GM23338 (cell line): ENCODE data around the gene ZFC3H1. TPM values are rescaled to one million over a fixed set of nuclear protein-coding genes. Genes with fewer than 3 reads are reported as not detected.

Experiments used
- ATAC-seq: fragments of 200-7000 bp; cut with Tn5 transposase; 3 replicates; pipeline ENCODE4 v1.9.1; 2020
- DNase-seq: peaks from one replicate; pipeline ENCODE4 v3.0.0-alpha.2; 2015; ENCODE audit warnings: low spot score
- H2AFZ ChIP-seq: fragments of 200-600 bp; sonication (generic); 2 replicates; pipeline ENCODE4 v1.8.0; 2016; ENCODE audit warnings: antibody characterized with exemption, mild to moderate bottlenecking, moderate library complexity
- H3F3A ChIP-seq: fragments of 200-600 bp; sonication (generic); replicated peaks from 2 replicates; pipeline ENCODE4 v1.8.0; 2017; ENCODE audit warnings: antibody characterized with exemption, mixed run types, low read depth
- H3K27ac ChIP-seq: fragments of 200-600 bp; sonication (generic); 2 replicates; pipeline ENCODE4 v1.6.1; 2016; ENCODE audit warnings: low read depth
- H3K27me3 ChIP-seq: fragments of 200-600 bp; sonication (generic); 2 replicates; pipeline ENCODE4 v1.8.0; 2016; ENCODE audit warnings: mild to moderate bottlenecking, mixed run types, moderate library complexity; ENCODE audit not compliant: insufficient read depth
- H3K36me3 ChIP-seq: fragments of 200-600 bp; sonication (generic); 2 replicates; pipeline ENCODE4 v1.8.0; 2016; ENCODE audit warnings: mild to moderate bottlenecking; ENCODE audit not compliant: insufficient read depth
- H3K4me1 ChIP-seq: fragments of 200-600 bp; sonication (generic); 2 replicates; pipeline ENCODE4 v1.8.0; 2016; ENCODE audit warnings: mild to moderate bottlenecking, moderate library complexity; ENCODE audit not compliant: insufficient read depth
- H3K4me2 ChIP-seq: fragments of 200-600 bp; sonication (generic); 2 replicates; pipeline ENCODE4 v1.7.1; 2017; ENCODE audit warnings: mixed run types
- H3K4me3 ChIP-seq: fragments of 200-600 bp; sonication (generic); 2 replicates; pipeline ENCODE4 v1.6.1; 2016; ENCODE audit warnings: mixed run types
- H3K79me2 ChIP-seq: fragments of 200-600 bp; sonication (generic); replicated peaks from 2 replicates; pipeline ENCODE4 v1.8.0; 2017; ENCODE audit warnings: mild to moderate bottlenecking; ENCODE audit not compliant: insufficient read depth
- H3K9me2 ChIP-seq: fragments of 200-600 bp; sonication (generic); 2 replicates; pipeline ENCODE4 v1.8.0; 2017; ENCODE audit not compliant: insufficient read depth
- H4K20me1 ChIP-seq: fragments of 200-600 bp; sonication (generic); replicated peaks from 2 replicates; pipeline ENCODE4 v1.8.0; 2017; ENCODE audit warnings: mild to moderate bottlenecking; ENCODE audit not compliant: insufficient read depth
- H3K27ac Mint-ChIP-seq: 2 replicates; pipeline ENCODE4 v1.8.0; 2020; ENCODE audit warnings: inconsistent platforms, mild to moderate bottlenecking, moderate library complexity, mixed read lengths
- H3K27me3 Mint-ChIP-seq: 3 replicates; pipeline ENCODE4 v1.8.0; 2022; ENCODE audit warnings: low read depth, mild to moderate bottlenecking, moderate library complexity, mixed read lengths, inconsistent platforms; ENCODE audit not compliant: insufficient read depth, poor library complexity
- H3K36me3 Mint-ChIP-seq: 3 replicates; pipeline ENCODE4 v1.8.0; 2021; ENCODE audit warnings: low read depth, mild to moderate bottlenecking, inconsistent platforms, moderate library complexity, mixed read lengths
- H3K4me1 Mint-ChIP-seq: 3 replicates; pipeline ENCODE4 v1.8.0; 2020; ENCODE audit warnings: mild to moderate bottlenecking, inconsistent platforms, mixed read lengths
- H3K4me3 Mint-ChIP-seq: 3 replicates; pipeline ENCODE4 v1.8.0; 2021; ENCODE audit warnings: moderate library complexity, mild to moderate bottlenecking, inconsistent platforms, mixed read lengths
- H3K9me3 Mint-ChIP-seq: 3 replicates; pipeline ENCODE4 v1.8.0; 2020; ENCODE audit warnings: moderate library complexity, mild to moderate bottlenecking, inconsistent platforms, mixed read lengths
- CREB1 ChIP-seq: fragments of 250-450 bp; sonication (Bioruptor Pico); IDR thresholded peaks from 2 replicates; pipeline ENCODE4 v1.5.0; 2020; ENCODE audit warnings: low read depth, mild to moderate bottlenecking, moderate library complexity
- CTCF ChIP-seq, 2 experiments: fragments of 200-600 bp in 1 of 2; sonication (generic) in 1 of 2; conservative IDR thresholded peaks; 2 replicates each; pipeline versions ENCODE4 v1.5.1 to v1.6.1; 2016 to 2017; ENCODE audit warnings: antibody characterized with exemption in 2 of 2, low read depth in 2 of 2, mild to moderate bottlenecking in 2 of 2, moderate library complexity in 1 of 2
- ETS1 ChIP-seq: IDR thresholded peaks from 2 replicates; pipeline ENCODE4 v1.6.1; 2016; ENCODE audit warnings: antibody characterized with exemption
- EZH2 ChIP-seq: fragments of 200-600 bp; sonication (generic); IDR thresholded peaks from one replicate; pipeline ENCODE4 v1.8.0; 2017; ENCODE audit warnings: antibody characterized with exemption, mild to moderate bottlenecking, low read depth; ENCODE audit not compliant: unreplicated experiment
- EZH2phosphoT487 ChIP-seq: fragments of 200-600 bp; sonication (generic); IDR thresholded peaks from one replicate; pipeline ENCODE4 v1.8.1; 2018; ENCODE audit warnings: antibody characterized with exemption; ENCODE audit not compliant: unreplicated experiment
- JUNB ChIP-seq: IDR thresholded peaks from one replicate; pipeline ENCODE4 v1.6.1; 2016; ENCODE audit warnings: antibody characterized with exemption; ENCODE audit not compliant: unreplicated experiment
- NANOG ChIP-seq: IDR thresholded peaks from 2 replicates; pipeline ENCODE4 v1.6.1; 2016; ENCODE audit warnings: antibody characterized with exemption, borderline replicate concordance
- POLR2AphosphoS5 ChIP-seq: IDR thresholded peaks from 2 replicates; pipeline ENCODE4 v1.6.1; 2016; ENCODE audit warnings: antibody characterized with exemption, low read depth
- REST ChIP-seq: IDR thresholded peaks from one replicate; pipeline ENCODE4 v1.6.1; 2018; ENCODE audit warnings: antibody characterized with exemption; ENCODE audit not compliant: unreplicated experiment
- STAT1 ChIP-seq: IDR thresholded peaks from one replicate; pipeline ENCODE4 v1.6.1; 2016; ENCODE audit warnings: antibody characterized with exemption; ENCODE audit not compliant: unreplicated experiment
- ZNF114 ChIP-seq: fragments of 250-450 bp; sonication (Bioruptor Pico); IDR thresholded peaks from 2 replicates; pipeline ENCODE4 v1.5.0; 2020; ENCODE audit warnings: mild to moderate bottlenecking, moderate library complexity
- ZNF331 ChIP-seq: fragments of 250-450 bp; sonication (Bioruptor Pico); IDR thresholded peaks from 2 replicates; pipeline ENCODE4 v1.5.0; 2020; ENCODE audit warnings: low read depth, mild to moderate bottlenecking, moderate library complexity
- ZNF462 ChIP-seq: fragments of 250-450 bp; sonication (Bioruptor Pico); IDR thresholded peaks from 2 replicates; pipeline ENCODE4 v1.5.0; 2020; ENCODE audit warnings: mild to moderate bottlenecking, moderate library complexity
- polyA plus RNA-seq: library from polyadenylated mRNA; unstranded; fragments of >200 nt; fragmentation: Nextera tagmentation; extraction: Ambion mirVana; gene quantifications from 2 replicates; pipeline ENCODE4 v1.2.1, GENCODE V29; 2016
- total RNA-seq: library from RNA; depleted of rRNA; stranded (reverse); fragments of >200 nt; shearing (Covaris generic); gene quantifications from 2 replicates; pipeline ENCODE4 v1.2.3, GENCODE V29; 2014

Gene ZFC3H1
- total and polyA plus RNA-seq, 2 experiments from 2014 or later, result 30.3 to 46.2 TPM

- Mint-ChIP-seq H3K9me3 (no peaks in the 10 kb centered on the region), H3K4me3 (no peak overlapping the region), H3K4me1 (peaks cover 7% of the 10 kb centered on the region), H3K27ac (no peak overlapping the region), H3K36me3 (no peaks in the 10 kb centered on the region), H3K27me3 (no peaks in the 10 kb centered on the region)
- Histone ChIP-seq H2AFZ (peak overlapping the region; percentile 81), H3K36me3 (no peaks in the 10 kb centered on the region), H3K4me3 (no peak overlapping the region), H3K4me2 (no peak overlapping the region), H3F3A (no peaks in the 10 kb centered on the region), H4K20me1 (no peaks in the 10 kb centered on the region), H3K27me3 (no peaks in the 10 kb centered on the region), H3K9me2 (0 out of 2 replicates have a peak, but pooled peaks cover 14% of the 10 kb centered on the region), H3K79me2 (no peaks in the 10 kb centered on the region), H3K4me1 (no peaks in the 10 kb centered on the region), H3K27ac (no peak overlapping the region)
- ATAC-seq (no peak), DNase-seq (no peak)
- TF ChIP-seq CREB1 (CRISPR knock-in tag), result no peak
- no peak for TF ChIP-seq CTCF (conservative IDR thresholded peaks at IDR 0.05; ENCODE audit: low read depth in 2 of 2)
- TF ChIP-seq POLR2AphosphoS5, result no peak
- no peak for TF ChIP-seq EZH2phosphoT487
- TF ChIP-seq ZNF462 (CRISPR knock-in tag), result no peak
- TF ChIP-seq ZNF114, result no peak
- no peak for TF ChIP-seq ZNF331 (CRISPR knock-in tag)
- no peak for TF ChIP-seq EZH2
- no peak for TF ChIP-seq ETS1
- no peak for TF ChIP-seq REST
- TF ChIP-seq JUNB, result no peak
- no peak for TF ChIP-seq NANOG
- TF ChIP-seq STAT1, result no peak
Observed at GRCh38 chr12:71594214-71594948, 69.3 kb downstream of the ZFC3H1 start.
